Panc1 (cell line): ENCODE measurements around the gene PCGF3. TPM values are rescaled to one million over a fixed set of nuclear protein-coding genes. Genes with fewer than 3 reads are reported as not detected.

Experiments used
- ATAC-seq: fragments of 200-7000 bp; cut with Tn5 transposase; 2 replicates; pipeline ENCODE4 v1.9.1; 2020; ENCODE audit warnings: mild to moderate bottlenecking, moderate library complexity
- BruUV-seq: library from RNA; stranded (reverse); fragments of 400-500 nt; replicated peaks from 2 replicates; lab custom pipeline; 2021; lab: Mats Ljungman, UMichigan
- CTCF ChIA-PET: fragments of 300-600 bp; sonication (Branson Sonifier 250); formaldehyde crosslinking; loops from one replicate; lab custom pipeline; 2022; ENCODE audit warnings: antibody characterized with exemption; lab: Charles Lee
- POLR2A ChIA-PET: fragments of 300-600 bp; sonication (Branson Sonifier 250); formaldehyde crosslinking; loops from one replicate; lab custom pipeline; 2022; ENCODE audit warnings: antibody characterized with exemption; lab: Charles Lee
- DNase-seq: peaks from one replicate; pipeline ENCODE4 v3.0.0-alpha.2; 2010; ENCODE audit warnings: low read depth, low spot score
- H3K27ac ChIP-seq: 2 replicates; pipeline ENCODE4 v1.5.1; 2011; ENCODE audit warnings: mild to moderate bottlenecking, low read length, inconsistent platforms
- H3K27me3 ChIP-seq: fragments of 200-500 bp; sonication (Bioruptor generic); 2 replicates; pipeline ENCODE4 v1.6.0; 2014; ENCODE audit warnings: low read length, inconsistent platforms; ENCODE audit not compliant: control insufficient read depth, insufficient read depth
- H3K36me3 ChIP-seq: fragments of 200-500 bp; sonication (Bioruptor generic); 2 replicates; pipeline ENCODE4 v1.5.1; 2014; ENCODE audit warnings: inconsistent platforms, mild to moderate bottlenecking, low read length, moderate library complexity; ENCODE audit not compliant: control insufficient read depth, insufficient read depth
- H3K4me1 ChIP-seq: 2 replicates; pipeline ENCODE4 v1.5.1; 2011; ENCODE audit warnings: inconsistent platforms, mild to moderate bottlenecking, low read length, moderate library complexity; ENCODE audit not compliant: control insufficient read depth, insufficient read depth
- H3K4me3 ChIP-seq, 2 experiments: 2 replicates each; pipeline ENCODE4 v1.5.1; 2011 to 2012; ENCODE audit warnings: low read depth in 2 of 2, low read length in 2 of 2, mild to moderate bottlenecking in 2 of 2, inconsistent platforms in 1 of 2, moderate library complexity in 1 of 2
- H3K9me3 ChIP-seq: fragments of 200-500 bp; sonication (Bioruptor generic); 2 replicates; pipeline ENCODE4 v1.5.1; 2014; ENCODE audit warnings: low read depth, mild to moderate bottlenecking, inconsistent platforms, low read length, moderate library complexity; ENCODE audit not compliant: control insufficient read depth, insufficient read depth
- CTCF ChIP-seq: fragments of 450-650 bp; IDR thresholded peaks from 2 replicates; pipeline ENCODE4 v1.5.1; 2017; ENCODE audit warnings: mild to moderate bottlenecking
- POLR2AphosphoS5 ChIP-seq: IDR thresholded peaks from 2 replicates; pipeline ENCODE4 v1.6.1; 2012; ENCODE audit warnings: mild to moderate bottlenecking, low read depth, low read length, moderate library complexity
- REST ChIP-seq, 2 experiments: IDR thresholded peaks; 2 replicates each; pipeline ENCODE4 v1.6.1; 2011 to 2012; ENCODE audit warnings: low read depth in 2 of 2, control low read depth in 1 of 2, low read length in 1 of 2, mild to moderate bottlenecking in 1 of 2, moderate library complexity in 1 of 2; ENCODE audit not compliant: insufficient read depth in 1 of 2
- SIN3A ChIP-seq: IDR thresholded peaks from 2 replicates; pipeline ENCODE4 v1.6.1; 2012; ENCODE audit warnings: low read depth, mild to moderate bottlenecking, low read length, moderate library complexity, borderline replicate concordance; ENCODE audit not compliant: insufficient read depth
- TCF7L2 ChIP-seq: IDR thresholded peaks from 2 replicates; pipeline ENCODE4 v1.6.1; 2011; ENCODE audit warnings: mild to moderate bottlenecking, low read depth, low read length, inconsistent platforms
- in situ Hi-C: cut with HindIII; loops from 2 replicates; pipeline ENCODE4 v1.10.0; 2016; ENCODE audit warnings: low sequenced_read_pairs, low pct_unique_long_range_greater_than_20kb
- intact Hi-C: fragments of 100-400 bp; cut with micrococcal nuclease; formaldehyde crosslinking; loops from one replicate; pipeline ENCODE4 v1.10.0; 2022; ENCODE audit not compliant: unreplicated experiment
- total RNA-seq: library from RNA; stranded (reverse); gene quantifications from one replicate; pipeline ENCODE4 v1.2.1, GENCODE V29; 2021; ENCODE audit not compliant: unreplicated experiment

Gene PCGF3
- total RNA-seq, 1 experiment from 2014 or later: 44.6 TPM

- no peaks in the 10 kb centered on the region for H3K27me3 ChIP-seq
- no peak for ATAC-seq
Observed at GRCh38 chr4:786861-787300, 81.2 kb downstream of the PCGF3 start.

GRCh38 chr4:787561-787981 is 81.9 kb downstream of the PCGF3 start:
- intact Hi-C loops: no loop called here

More at GRCh38 chr4:786861-787300, 81.2 kb downstream of the PCGF3 start:
- Histone ChIP-seq H3K4me3 (no peak overlapping the region), H3K4me1 (no peaks in the 10 kb centered on the region), H3K27ac (no peak overlapping the region), H3K9me3 (no peaks in the 10 kb centered on the region), H3K36me3 (no peaks in the 10 kb centered on the region)
- POLR2A ChIA-PET: no interaction called here
- CTCF ChIA-PET: no interaction called here
- intact Hi-C loops: no loop called here
- DNase-seq: no peak
- TF ChIP-seq SIN3A (no peak), TCF7L2 (no peak), CTCF (no peak), REST (IDR thresholded peaks at IDR 0.05; ENCODE audit: insufficient read depth in 1 of 2, low read depth in 2 of 2, low read length in 1 of 2) (no peak), POLR2AphosphoS5 (no peak)
- BruUV-seq: no TSS peak
- in situ Hi-C loops: no loop called here

More at GRCh38 chr4:787561-787981, 81.9 kb downstream of the PCGF3 start:
- POLR2A ChIA-PET: no interaction called here
- DNase-seq (no peak), ATAC-seq (no peak)
- Histone ChIP-seq H3K9me3 (no peaks in the 10 kb centered on the region), H3K27ac (no peak overlapping the region), H3K4me1 (no peaks in the 10 kb centered on the region), H3K27me3 (no peaks in the 10 kb centered on the region), H3K36me3 (no peaks in the 10 kb centered on the region), H3K4me3 (no peak overlapping the region)
- no TSS peak for BruUV-seq
- CTCF ChIA-PET: no interaction called here
- in situ Hi-C loops: no loop called here
- TF ChIP-seq TCF7L2: no peak
- no peak for TF ChIP-seq CTCF
- no peak for TF ChIP-seq REST (IDR thresholded peaks at IDR 0.05; ENCODE audit: insufficient read depth in 1 of 2, low read depth in 2 of 2, low read length in 1 of 2)
- TF ChIP-seq SIN3A: no peak
- no peak for TF ChIP-seq POLR2AphosphoS5
